ENCODE results near the gene AKAP13.

AKAP13 gene

GRCh38 chr15:85672332-85673084 lies 292.1 kb downstream of the AKAP13 start:
- DNase-seq (ENCODE audit: low read depth) = no peak

GRCh38 chr15:85673326-85673725 lies 292.9 kb downstream of the AKAP13 start:
- DNase-seq (ENCODE audit: low read depth) = no peak

GRCh38 chr15:85676342-85677098 lies 296.1 kb downstream of the AKAP13 start:
- DNase-seq (ENCODE audit: low read depth) = no peak

- no peak for DNase-seq (ENCODE audit: low read depth)
Measured at GRCh38 chr15:85679231-85679630, 298.8 kb downstream of the AKAP13 start.

GRCh38 chr15:85681386-85681785 lies 301.0 kb downstream of the AKAP13 start:
- no peak for DNase-seq (ENCODE audit: low read depth)

- DNase-seq (ENCODE audit: low read depth) = no peak
Measured at GRCh38 chr15:85684174-85684710, 303.8 kb downstream of the AKAP13 start.

GRCh38 chr15:85685356-85685755 lies 305.0 kb downstream of the AKAP13 start:
- no peak for DNase-seq (ENCODE audit: low read depth)

GRCh38 chr15:85687329-85687728 lies 306.9 kb downstream of the AKAP13 start:
- DNase-seq (ENCODE audit: low read depth) = no peak

- DNase-seq (ENCODE audit: low read depth) = no peak
Measured at GRCh38 chr15:85688711-85689110, 308.3 kb downstream of the AKAP13 start.

GRCh38 chr15:85689729-85690128 lies 309.3 kb downstream of the AKAP13 start:
- peak; percentile 54 for DNase-seq (ENCODE audit: low read depth)

GRCh38 chr15:85690561-85691231 lies 310.3 kb downstream of the AKAP13 start:
- no peak for DNase-seq (ENCODE audit: low read depth)

GRCh38 chr15:85691350-85692240 lies 311.2 kb downstream of the AKAP13 start:
- DNase-seq (ENCODE audit: low read depth) = no peak

GRCh38 chr15:85692321-85692720 lies 311.9 kb downstream of the AKAP13 start:
- no peak for DNase-seq (ENCODE audit: low read depth)

GRCh38 chr15:85692873-85693272 lies 312.5 kb downstream of the AKAP13 start:
- DNase-seq (ENCODE audit: low read depth) = no peak

GRCh38 chr15:85693277-85693676 lies 312.9 kb downstream of the AKAP13 start:
- DNase-seq (ENCODE audit: low read depth) = no peak

- DNase-seq (ENCODE audit: low read depth) = no peak
Measured at GRCh38 chr15:85694091-85694490, 313.7 kb downstream of the AKAP13 start.

- DNase-seq (ENCODE audit: low read depth) = no peak
Measured at GRCh38 chr15:85700767-85701166, 320.4 kb downstream of the AKAP13 start.

GRCh38 chr15:85702321-85703101 lies 322.1 kb downstream of the AKAP13 start:
- DNase-seq (ENCODE audit: low read depth) = no peak

- no peak for DNase-seq (ENCODE audit: low read depth)
Measured at GRCh38 chr15:85704066-85704465, 323.7 kb downstream of the AKAP13 start.

- no peak for DNase-seq (ENCODE audit: low read depth)
Measured at GRCh38 chr15:85704720-85705429, 324.5 kb downstream of the AKAP13 start.

All from stimulated activated CD4-positive, alpha-beta T cell treated with anti-CD3 and anti-CD28 coated beads, Interleukin-2, amount 100 ng/mL, for 4 hours (primary cell).